HG03103 (cell line): Measurements from ENCODE around the gene NAXE.
"Not testable (repeated sequence)": the region's sequence is repeated elsewhere in the genome, so short reads cannot be mapped to it uniquely, and the experiment has no call there.

Experiments
- ATAC-seq: cut with Tn5 transposase; IDR thresholded peaks from one replicate; pipeline ENCODE4 v1.9.1; 2021; ENCODE audit warnings: low read depth; ENCODE audit not compliant: unreplicated experiment

Gene NAXE

DNA sequence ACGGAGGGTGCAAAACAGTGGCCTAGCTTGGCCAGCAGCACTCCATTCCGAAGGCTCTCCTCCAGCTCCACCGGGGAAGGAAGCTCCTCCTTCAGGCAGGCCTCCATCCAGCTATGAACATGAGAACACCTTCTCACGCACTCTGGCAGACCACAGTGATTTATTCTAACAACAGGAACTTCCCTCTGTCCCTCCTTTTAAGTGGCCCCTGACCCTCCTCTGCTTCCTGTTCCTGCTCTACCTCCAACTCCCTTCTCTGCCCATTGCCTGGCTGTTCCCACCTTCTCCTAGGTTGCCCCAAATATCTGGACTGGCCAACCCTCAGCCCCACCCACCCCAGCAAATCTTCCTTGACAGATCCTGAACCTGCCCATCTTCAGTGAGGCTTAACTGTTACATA lies 25.1 kb upstream of the NAXE start:
- no peak for ATAC-seq

- no peak for ATAC-seq
These were observed 20.2 kb upstream of the NAXE start for GRCh38 chr1:156571261-156571852.

DNA sequence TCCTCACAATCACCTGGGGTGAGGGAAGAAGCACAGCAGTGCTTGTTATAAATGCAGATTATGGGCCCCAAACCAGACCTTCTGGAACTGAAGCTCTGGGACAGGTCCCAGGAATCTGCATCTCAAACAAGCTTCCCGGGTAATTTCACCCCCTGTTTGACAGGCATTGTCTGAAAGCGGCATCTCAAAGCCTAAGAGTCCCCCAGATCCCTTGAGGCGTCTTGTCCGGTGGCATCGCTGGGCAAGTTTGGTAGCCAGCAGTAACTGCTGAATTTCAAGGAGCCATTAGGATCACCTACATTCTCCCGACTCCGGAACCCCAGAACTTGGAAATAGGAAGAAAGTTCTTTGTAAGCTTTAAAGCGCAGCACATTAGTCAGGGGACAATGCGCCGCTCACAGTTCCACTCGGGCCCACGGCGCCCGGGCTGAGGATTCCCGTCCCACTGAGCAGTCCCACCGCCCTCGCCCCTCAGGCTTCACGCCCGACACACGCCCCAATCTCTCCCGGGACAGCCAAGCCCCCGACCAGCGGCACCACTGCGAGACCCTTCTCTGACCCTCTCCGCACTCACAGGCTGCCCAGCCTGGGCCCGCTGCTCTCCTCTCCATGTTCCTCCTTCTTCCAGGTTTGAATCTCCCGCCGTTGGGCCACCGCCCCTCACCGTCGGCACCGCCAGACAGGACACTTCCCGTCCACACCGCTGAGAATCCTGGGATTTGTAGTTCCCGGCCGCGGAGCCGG lies 19.5 kb upstream of the NAXE start, which contains the start of gene IQGAP3:
TSS of gene IQGAP3 (minus strand) at position 647 of the 744 bp plus-strand sequence. CDS start at position 611, 36 bp downstream.
- peak; percentile 58 for ATAC-seq

GRCh38 chr1:156572663-156573018 lies 18.9 kb upstream of the NAXE start:
- ATAC-seq, result no peak

GRCh38 chr1:156574039-156574633 lies 17.4 kb upstream of the NAXE start:
- ATAC-seq, result no peak

DNA sequence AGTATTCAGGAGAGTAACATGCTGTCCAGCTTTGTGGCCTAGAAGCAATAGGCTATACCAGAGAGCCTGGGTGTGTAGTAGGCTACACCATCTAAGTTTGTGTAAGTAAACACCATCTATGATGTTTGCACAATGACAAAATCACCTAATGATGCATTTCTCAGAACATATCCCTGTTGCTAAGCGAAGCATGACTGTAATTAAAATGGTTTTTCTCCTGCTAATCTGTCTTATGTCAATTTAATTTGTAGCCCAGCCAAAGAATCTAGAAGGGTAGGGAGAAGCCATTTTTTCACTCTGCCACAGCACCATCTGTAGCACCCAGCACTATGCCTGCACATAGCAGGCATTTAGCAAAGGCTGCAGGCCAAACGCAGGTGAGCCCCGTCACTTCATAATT lies 14.0 kb upstream of the NAXE start:
- ATAC-seq, result no peak

DNA sequence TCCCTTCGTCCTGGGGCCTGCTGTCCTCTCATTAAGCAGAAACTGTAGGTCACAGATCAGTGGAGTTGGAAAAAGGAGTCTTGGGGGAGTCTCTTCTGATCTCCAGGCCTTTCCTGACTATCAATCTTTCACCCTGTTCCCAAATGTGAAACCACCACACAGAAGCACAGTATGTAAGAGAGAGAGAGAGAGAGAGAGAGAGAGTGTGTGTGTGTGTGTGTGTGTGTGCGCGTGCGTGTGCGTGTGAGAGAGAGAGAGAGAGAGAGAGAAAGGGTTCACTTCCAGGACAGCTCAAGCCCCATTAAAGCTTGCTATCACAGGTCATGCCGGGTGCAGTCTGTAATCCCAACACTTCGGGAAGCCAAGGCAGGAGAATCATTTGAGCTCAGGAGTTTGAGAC lies 13.5 kb upstream of the NAXE start:
- no peak for ATAC-seq

DNA sequence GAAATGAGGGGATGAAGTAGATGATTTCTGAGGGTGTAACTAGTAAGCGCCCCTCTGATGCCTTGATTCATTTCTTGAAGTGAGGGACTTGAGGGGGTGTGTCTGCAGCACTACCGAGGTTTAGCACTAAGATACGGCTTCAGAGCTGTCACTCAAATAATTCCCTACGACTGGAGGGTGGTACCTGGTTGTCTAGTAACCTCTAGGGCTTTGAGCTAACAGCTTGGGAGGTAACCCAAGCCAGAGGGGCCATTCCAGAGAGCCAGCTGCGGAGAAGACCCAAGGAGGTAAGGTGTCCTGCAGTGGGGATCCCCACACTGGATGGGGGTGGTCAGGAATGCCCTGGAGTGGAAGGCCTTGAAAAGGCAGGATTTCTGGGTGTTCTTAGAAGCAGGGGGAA lies 12.1 kb upstream of the NAXE start, which contains the start of gene TTC24:
TSS of gene TTC24 (plus strand) at position 252 of the 400 bp plus-strand sequence. CDS start 1,642 bp downstream, outside the sequence.
- no peak for ATAC-seq

- no peak for ATAC-seq
These were observed 9.8 kb upstream of the NAXE start for GRCh38 chr1:156581661-156582387.

DNA sequence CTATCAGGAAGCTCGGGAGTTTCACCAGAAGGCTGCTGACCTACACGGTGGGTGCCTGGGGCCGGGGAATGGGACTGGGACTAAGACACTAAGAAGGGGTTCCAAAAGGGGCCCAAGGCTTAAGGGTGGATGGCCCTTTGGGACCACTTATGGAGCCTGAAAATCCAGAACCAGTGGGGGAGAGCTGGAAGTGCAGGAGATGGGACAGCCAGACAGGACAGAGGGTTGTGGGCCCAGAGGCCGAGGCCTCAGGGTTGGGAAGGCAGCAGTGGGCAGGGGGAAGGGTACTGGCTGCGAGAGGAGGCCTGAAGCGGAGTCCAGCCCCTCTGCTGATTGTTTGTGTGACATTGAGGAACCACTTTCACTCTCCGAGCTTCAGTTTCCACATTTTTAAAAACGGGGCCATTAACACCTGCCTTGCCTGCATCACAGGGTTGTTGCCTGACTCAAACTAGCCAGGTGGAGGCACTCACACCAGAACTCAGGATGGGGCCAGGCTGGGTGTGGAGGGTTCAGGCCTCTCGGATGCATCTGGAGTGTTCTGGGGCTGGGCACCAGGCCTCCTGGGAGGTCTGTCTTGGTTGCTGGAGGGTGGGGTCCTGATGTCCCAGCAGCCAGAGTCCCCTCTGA lies 9.1 kb upstream of the NAXE start:
- no peak for ATAC-seq

GRCh38 chr1:156583821-156584622 lies 7.6 kb upstream of the NAXE start:
- no peak for ATAC-seq

DNA sequence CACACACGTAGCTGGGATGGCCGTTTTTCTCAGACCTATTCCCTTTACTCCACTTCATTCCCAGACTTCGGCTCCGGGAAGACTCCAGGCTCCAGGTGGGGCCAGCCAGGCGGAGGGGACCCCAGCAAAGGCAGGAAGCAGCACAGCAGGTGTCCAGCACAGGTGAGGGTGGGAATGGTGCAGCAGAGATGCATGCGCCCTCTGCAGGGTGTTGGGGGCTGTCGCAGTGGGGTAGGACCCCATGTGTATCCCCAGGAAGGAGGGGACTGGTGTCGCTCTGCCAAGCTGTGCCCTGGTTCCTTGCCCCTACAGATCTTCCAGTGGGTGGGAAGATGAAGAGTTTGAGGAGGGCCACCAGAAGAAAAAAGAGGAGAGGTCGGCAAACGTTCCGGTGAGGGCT lies 6.8 kb upstream of the NAXE start:
- ATAC-seq, result no peak

- ATAC-seq, result no peak
These were observed 5.3 kb upstream of the NAXE start for GRCh38 chr1:156586323-156586722.

GRCh38 chr1:156586892-156587477 lies 4.6 kb upstream of the NAXE start:
- ATAC-seq, result no peak

DNA sequence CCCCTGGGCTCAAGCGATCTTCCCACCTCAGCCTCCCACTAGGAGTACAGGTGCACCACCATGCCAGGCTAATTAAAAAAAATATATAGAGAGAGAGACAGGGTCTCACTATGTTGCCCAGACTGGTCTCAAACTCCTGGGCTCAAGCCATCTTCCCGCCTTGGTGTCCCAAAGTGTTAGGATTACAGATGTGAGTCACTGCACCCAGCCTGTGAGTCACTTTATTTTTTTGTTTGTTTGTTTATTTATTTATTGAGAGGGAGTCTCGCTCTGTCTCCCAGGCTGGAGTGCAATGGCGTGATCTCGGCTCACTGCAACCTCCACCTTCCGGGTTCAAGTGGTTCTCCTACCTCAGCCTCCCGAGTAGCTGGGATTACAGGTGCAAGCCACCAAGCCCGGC lies 3.6 kb upstream of the NAXE start:
- not testable (repeated sequence) for ATAC-seq

DNA sequence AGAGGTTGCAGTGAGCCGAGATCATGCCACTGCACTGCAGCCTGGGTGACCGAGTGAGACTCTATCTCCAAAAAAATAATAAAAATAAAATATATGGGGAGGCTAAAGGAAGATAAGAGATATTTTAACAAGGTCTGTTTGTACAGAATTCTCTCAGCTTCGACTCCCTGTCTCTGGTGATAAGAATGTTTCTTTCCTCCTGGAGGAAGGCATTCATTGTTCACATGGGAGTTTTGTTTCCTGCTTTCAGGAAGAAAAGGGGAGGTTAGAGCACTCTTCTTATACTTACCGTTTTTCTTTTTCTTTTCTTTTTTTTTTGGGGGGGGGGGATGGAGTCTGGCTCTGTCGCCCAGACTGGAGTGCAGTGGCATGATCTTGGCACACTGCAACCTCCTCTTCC lies 2.0 kb upstream of the NAXE start:
- no peak for ATAC-seq

- ATAC-seq, result no peak
These were observed 1.0 kb upstream of the NAXE start for GRCh38 chr1:156590326-156591180.

GRCh38 chr1:156591181-156591431 lies 470 bp upstream of the NAXE start:
- ATAC-seq, result no peak
